Epithelial cell of esophagus (primary cell): ENCODE results near the gene NR3C2.

ENCODE experiments used
- DNase-seq: peaks from one replicate; pipeline ENCODE4 v3.0.0; 2010; ENCODE audit warnings: low read depth
- H3K4me3 ChIP-seq: 2 replicates; pipeline ENCODE4 v1.5.1; 2011; ENCODE audit warnings: mild to moderate bottlenecking, low read length, control low read depth
- CTCF ChIP-seq: IDR thresholded peaks from 2 replicates; pipeline ENCODE4 v1.5.1; 2011; ENCODE audit warnings: low read depth, mild to moderate bottlenecking, low read length, control low read depth, inconsistent platforms; ENCODE audit not compliant: insufficient read depth; ENCODE audit errors: missing control alignments

Gene NR3C2

DNA sequence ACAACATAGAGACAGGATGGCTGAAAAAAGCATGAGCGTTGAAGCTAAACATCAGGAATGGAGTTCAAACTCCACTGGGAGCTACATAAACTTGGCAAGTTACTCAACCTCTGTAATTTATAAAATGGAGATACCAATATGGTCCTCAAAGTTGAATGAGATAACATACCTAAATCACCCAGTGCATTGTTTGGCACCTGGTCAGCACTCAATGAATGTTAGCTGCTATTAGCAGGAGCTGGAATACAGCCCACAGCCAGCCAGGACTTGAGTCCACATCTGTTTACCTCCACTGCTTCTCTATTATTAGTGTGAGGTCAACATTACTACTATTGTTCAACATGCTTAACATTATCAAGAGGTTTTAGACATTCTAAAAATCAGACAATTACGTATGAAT lies 97.9 kb downstream of the NR3C2 start:
- TF ChIP-seq CTCF, result no peak
- no peak for DNase-seq
- H3K4me3 ChIP-seq, result no peak overlapping the region

- TF ChIP-seq CTCF, result no peak
- DNase-seq, result no peak
- no peak overlapping the region for H3K4me3 ChIP-seq
Observed at GRCh38 chr4:148341980-148342800, 100.0 kb downstream of the NR3C2 start.

GRCh38 chr4:148335133-148335532 lies 107.1 kb downstream of the NR3C2 start:
- DNase-seq, result no peak
- H3K4me3 ChIP-seq, result no peak overlapping the region
- no peak for TF ChIP-seq CTCF

- H3K4me3 ChIP-seq, result no peak overlapping the region
- no peak for DNase-seq
- no peak for TF ChIP-seq CTCF
Observed at GRCh38 chr4:148333265-148333664, 108.9 kb downstream of the NR3C2 start.

GRCh38 chr4:148332486-148332885 lies 109.7 kb downstream of the NR3C2 start:
- TF ChIP-seq CTCF, result no peak
- DNase-seq, result no peak

DNA sequence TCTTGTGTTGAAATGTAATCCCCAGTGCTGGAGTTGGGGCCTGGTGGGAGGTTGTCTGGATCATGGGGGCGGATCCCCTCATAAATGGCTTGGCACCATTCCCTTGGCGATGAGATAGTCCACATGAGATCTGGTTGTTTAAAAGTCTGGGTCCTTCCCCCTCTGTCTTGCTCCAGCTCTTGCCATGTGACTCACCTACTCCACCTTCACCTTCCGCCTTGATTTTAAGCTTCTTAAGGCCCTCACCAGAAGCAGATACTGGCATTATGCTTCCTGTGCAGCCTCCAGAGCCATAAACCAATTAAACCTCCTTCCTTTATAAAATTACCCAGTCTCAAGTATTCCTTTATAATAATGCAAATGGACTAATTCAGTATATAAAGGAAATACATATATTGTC lies 111.5 kb downstream of the NR3C2 start:
- no peak overlapping the region for H3K4me3 ChIP-seq
- TF ChIP-seq CTCF, result no peak
- no peak for DNase-seq

More at GRCh38 chr4:148332486-148332885, 109.7 kb downstream of the NR3C2 start:
- no peak overlapping the region for H3K4me3 ChIP-seq

DNA sequence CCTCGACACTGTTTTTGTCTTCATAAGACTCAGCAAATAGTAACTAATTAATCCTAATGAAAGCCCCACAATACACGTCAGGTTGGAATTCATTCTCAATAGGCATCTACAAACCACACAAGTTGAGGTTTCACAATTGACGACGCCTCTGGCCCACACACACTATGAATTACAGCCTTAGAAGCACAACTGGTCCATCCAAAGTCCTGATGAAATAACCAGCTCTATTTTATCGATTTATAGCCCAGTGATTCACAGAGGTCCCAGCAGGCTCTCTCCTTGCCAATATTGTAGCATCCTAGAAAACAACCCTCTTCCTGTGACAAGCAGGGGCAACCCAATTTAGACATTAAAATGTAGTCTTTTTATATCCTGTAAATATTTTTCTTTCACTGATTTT lies 112.1 kb downstream of the NR3C2 start:
- no peak for TF ChIP-seq CTCF
- H3K4me3 ChIP-seq, result no peak overlapping the region
- no peak for DNase-seq
